Heart left ventricle (tissue), 16 donors: ENCODE measurements around the gene BIN2. TPM values are rescaled to one million over a fixed set of nuclear protein-coding genes. Genes with fewer than 3 reads are reported as not detected.

ENCODE experiments used
- ATAC-seq, 4 donors: fragments of 200-7000 bp; cut with Tn5 transposase; one replicate each; pipeline ENCODE4 v1.9.1; 2020 to 2022; ENCODE audit warnings: moderate library complexity in 4 of 4, mild to moderate bottlenecking in 3 of 4, moderate number of reproducible peaks in 1 of 4
- DNase-seq, 5 donors: peaks; one replicate each; pipeline ENCODE4 v3.0.0-alpha.2; 2020
- H3K27ac ChIP-seq, 12 donors: fragments of 200-600 bp; sonication (generic) in 4 of 12; one replicate each; pipeline versions ENCODE4 v1.5.0 to v1.8.0; 2016 to 2022; ENCODE audit warnings: mild to moderate bottlenecking in 2 of 12
- H3K27me3 ChIP-seq, 9 donors: fragments of 200-600 bp; sonication (generic) in 2 of 9; one replicate each; pipeline versions ENCODE4 v1.5.1 to v1.8.0; 2016 to 2022; ENCODE audit warnings: mild to moderate bottlenecking in 3 of 9
- H3K36me3 ChIP-seq, 9 donors: fragments of 200-600 bp; sonication (generic) in 2 of 9; one replicate each; pipeline versions ENCODE4 v1.5.0 to v1.8.0; 2018 to 2022; ENCODE audit warnings: mild to moderate bottlenecking in 2 of 9
- H3K4me1 ChIP-seq, 12 donors: fragments of 200-600 bp; sonication (generic) in 4 of 12; one replicate each; pipeline versions ENCODE4 v1.5.0 to v1.8.0; 2016 to 2022; ENCODE audit warnings: mild to moderate bottlenecking in 3 of 12
- H3K4me3 ChIP-seq, 12 donors: fragments of 200-600 bp; sonication (generic) in 4 of 12; one replicate each; pipeline versions ENCODE4 v1.5.0 to v1.8.0; 2017 to 2022; ENCODE audit warnings: mild to moderate bottlenecking in 9 of 12, moderate library complexity in 4 of 12
- H3K9me3 ChIP-seq, 12 donors: fragments of 200-600 bp; sonication (generic) in 4 of 12; one replicate each; pipeline versions ENCODE4 v1.5.0 to v1.8.0; 2016 to 2022; ENCODE audit warnings: mild to moderate bottlenecking in 1 of 12
- CTCF ChIP-seq, 12 donors: fragments of 200-600 bp; sonication (generic) in 4 of 12; IDR thresholded peaks; one replicate each; pipeline versions ENCODE4 v1.5.0 to v1.8.0; 2018 to 2022; ENCODE audit warnings: antibody characterized with exemption in 12 of 12, mild to moderate bottlenecking in 5 of 12
- POLR2A ChIP-seq, 2 donors: fragments of 450-650 bp; IDR thresholded peaks; one replicate each; pipeline ENCODE4 v1.6.1; 2017; ENCODE audit warnings: antibody characterized with exemption in 2 of 2, mild to moderate bottlenecking in 2 of 2, moderate library complexity in 2 of 2
- WGBS, 4 donors: extraction: QIAGEN DNeasy Blood & Tissue Kit in 2 of 4; methylation state at CpG; one replicate each; pipeline versions ENCODE4 v1.1.5 to v1.1.7; 2013 to 2018; 5-methylcytosine and 5-hydroxymethylcytosine counted together
- intact Hi-C, 10 donors: fragments of 100-400 bp; cut with DNase I; formaldehyde crosslinking; loops; one replicate each; pipeline versions ENCODE4 v1.11.1 to v1.14.2; 2022
- polyA plus RNA-seq, 2 donors: library from polyadenylated mRNA; stranded (reverse); fragments of 200-250 nt; gene quantifications; one replicate each; pipeline ENCODE4 v1.2.3, GENCODE V29; 2013
- total RNA-seq, 9 donors: library from RNA; depleted of rRNA in 2 of 9; stranded (reverse); fragments of >200 nt in 2 of 9; fragmentation: NEBNext Ultra II Directional in 3 of 9; extraction: Animal tissue kit (Norgen Biotek cat#: 25700) in 3 of 9; gene quantifications; one replicate each; pipeline versions ENCODE4 v1.1.0 to v1.2.4, GENCODE V29; 2016 to 2023
- donor health status: ischemic (EF 13 %, LVEDD 7.1; RV severe dilation, severe dysfunction).
- donor health status: healthy with polysubstance abuse.
- donor health status: DM: no; HTN: yes; CAD: no.
- donor health status: DM: no; HTN: no; CAD: no.
- donor health status: ischemic (EF 25% LVEDD 6.9; RV normal size, moderate dysfunction).
- donor health status: ischemic (EF 25% LVEDD 5.7; RV mildly dilated, moderate dysfunction).
- donor health status: healthy.
- donor health status: DM: yes; HTN: yes; CAD: no.
- donor health status: ischemic (EF 35%, LVEDD 5.7; RV mildly dilated, moderate dysfunction).
- donor health status: nonischemic (EF 11% LVEDD 7.7; RV severe dilation, severe dysfunction).
- donor health status: DM: yes; HTN: yes; CAD: no.
- donor health status: PGD.
- donor health status: ischemic (EF 29% LVEDD 5.4; RV normal size, mild dysfunction).
- donor health status: nonischemic (EF 23%, LVEDD 6.1; RV moderate dilation, normal function).

Gene BIN2
- total and polyA plus RNA-seq, 11 donors = 0.72 to 23.8 (median 1.6) TPM

- ATAC-seq (no peak), DNase-seq (no peak)
- no peaks in the 10 kb centered on the region for H3K27me3 ChIP-seq
- H3K4me3 ChIP-seq = no peak overlapping the region
- TF ChIP-seq POLR2A (IDR thresholded peaks at IDR 0.05) = no peak
- no peak for TF ChIP-seq CTCF (IDR thresholded peaks at IDR 0.05)
- intact Hi-C loops = no loop called here
- no peaks in the 10 kb centered on the region for H3K4me1 ChIP-seq
- no peaks in the 10 kb centered on the region for H3K9me3 ChIP-seq
- H3K36me3 ChIP-seq = no peaks in the 10 kb centered on the region
- no peak overlapping the region for H3K27ac ChIP-seq
- 97 to 100% (median 99%) methylated on average over 1 of the region's 1 CpG for WGBS, 4 donors
Measured at GRCh38 chr12:51253276-51253675, 70.7 kb downstream of the BIN2 start.

- Histone ChIP-seq H3K27ac (peak overlapping the region in 1 of 12 donors; percentile 78), H3K9me3 (no peaks in the 10 kb centered on the region), H3K36me3 (peaks cover 0 to 34% (median 19%) of the 10 kb centered on the region in 9 donors), H3K4me1 (peaks cover 0 to 50% (median 18%) of the 10 kb centered on the region in 12 donors), H3K27me3 (no peaks in the 10 kb centered on the region), H3K4me3 (no peak overlapping the region)
- 66 to 75% (median 70%) methylated on average over 14 of the region's 14 CpGs for WGBS, 4 donors
- DNase-seq (no peak), ATAC-seq (peak in 1 of 4 donors; percentile 10)
- TF ChIP-seq CTCF (IDR thresholded peaks at IDR 0.05) (no peak), POLR2A (IDR thresholded peaks at IDR 0.05) (no peak)
- intact Hi-C loops = loop anchor here in 2 of 10 donors (10.0 kb wide), 2 partner anchors 163 to 203 kb away; partner anchors contain the start of genes CSRNP2 (in 1 of the 2) and LETMD1 (in 1 of the 2)
Measured at GRCh38 chr12:51247523-51248206, 76.3 kb downstream of the BIN2 start.

GRCh38 chr12:51246254-51246853 lies 77.6 kb downstream of the BIN2 start:
- TF ChIP-seq CTCF (IDR thresholded peaks at IDR 0.05) (peak in 4 of 12 donors; percentile 8 to 32 (median 10)), POLR2A (IDR thresholded peaks at IDR 0.05) (no peak)
- Histone ChIP-seq H3K4me1 (peaks cover 0 to 63% (median 22%) of the 10 kb centered on the region in 12 donors), H3K4me3 (no peak overlapping the region), H3K27ac (peak overlapping the region in 7 of 12 donors; percentile 3 to 84 (median 12)), H3K27me3 (no peaks in the 10 kb centered on the region), H3K36me3 (peaks cover 0 to 47% (median 32%) of the 10 kb centered on the region in 9 donors), H3K9me3 (no peaks in the 10 kb centered on the region)
- intact Hi-C loops = loop anchor here in 2 of 10 donors (10.0 kb wide), 2 partner anchors 162 to 202 kb away; partner anchors contain the start of genes CSRNP2 (in 1 of the 2) and LETMD1 (in 1 of the 2)
- DNase-seq (peak in 1 of 5 donors; percentile 36), ATAC-seq (peak; percentile 23 to 85 (median 68))
- WGBS, 4 donors = 15 to 21% (median 18%) methylated on average over 7 of the region's 7 CpGs
